ENCODE results near the gene VARS1.

DNA sequence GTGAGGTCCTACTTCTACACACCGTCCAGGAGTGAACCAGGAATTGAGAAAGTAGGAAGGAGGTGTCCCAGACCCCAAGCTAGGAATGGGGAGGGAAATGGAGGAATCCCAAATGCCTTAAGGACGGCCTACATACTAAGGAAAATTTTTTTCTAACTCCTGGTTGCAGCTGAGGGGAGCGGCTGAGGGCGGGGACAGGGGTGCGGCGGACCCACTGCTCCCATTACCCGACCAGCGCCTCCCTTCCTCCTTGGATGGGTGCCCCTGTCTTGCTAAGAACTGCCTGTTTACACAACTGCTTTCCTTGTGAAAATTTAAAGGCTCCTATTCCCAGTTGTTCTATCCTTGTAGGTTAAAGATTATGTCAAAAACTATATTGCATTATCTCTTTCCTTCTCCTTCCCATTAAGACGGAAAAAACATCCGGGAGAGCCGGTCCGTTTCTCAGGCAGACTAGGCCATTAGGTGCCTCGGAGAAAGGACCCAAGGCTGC, 31.3 kb upstream of the VARS1 start:
- TF ChIP-seq GATA3 (IDR thresholded peaks at IDR 0.05; ENCODE audit: low read depth, low read length), result no peak
- no peak for TF ChIP-seq GATA2 (IDR thresholded peaks at IDR 0.05; ENCODE audit: low read depth, low read length)
